ENCODE results near the gene NCKAP1. TPM values are rescaled to one million over a fixed set of nuclear protein-coding genes. Genes with fewer than 3 reads are reported as not detected.
"Not testable (repeated sequence)": the region's sequence is repeated elsewhere in the genome, so short reads cannot be mapped to it uniquely, and the experiment has no call there.

The NCKAP1 gene
- total and polyA plus RNA-seq, 12 donors: 26.8 to 134 (median 104) TPM

- no peak overlapping the region for H3K27ac ChIP-seq
- intact Hi-C loops (cut with DNase I): no loop called here
- no peak for DNase-seq
- 71 to 88% (median 82%) methylated on average over 2 of the region's 2 CpGs for WGBS, 4 donors
- no peak for TF ChIP-seq POLR2A (IDR thresholded peaks at IDR 0.05)
- TF ChIP-seq CTCF (IDR thresholded peaks at IDR 0.05): no peak
- no peak overlapping the region for H3K4me3 ChIP-seq
- H3K9me3 ChIP-seq (replicated peaks in 1 of 3): no peaks in the 10 kb centered on the region
- H3K4me1 ChIP-seq (replicated peaks in 1 of 2): no peaks in the 10 kb centered on the region
- H3K27me3 ChIP-seq: no peaks in the 10 kb centered on the region
- H3K36me3 ChIP-seq (replicated peaks in 1 of 2): no peaks in the 10 kb centered on the region
These were observed 154.8 kb downstream of the NCKAP1 start for GRCh38 chr2:182883451-182883850.

- H3K9me3 ChIP-seq (replicated peaks in 1 of 3); H3K27ac ChIP-seq; H3K4me3 ChIP-seq; intact Hi-C loops (cut with DNase I); H3K36me3 ChIP-seq (replicated peaks in 1 of 2); H3K27me3 ChIP-seq; H3K4me1 ChIP-seq (replicated peaks in 1 of 2); DNase-seq: not testable (repeated sequence)
- 83 to 100% (median 97%) methylated on average over 1 of the region's 1 CpG for WGBS, 4 donors
These were observed 158.2 kb downstream of the NCKAP1 start for GRCh38 chr2:182880100-182880499.

GRCh38 chr2:182876653-182877052, 161.6 kb downstream of the NCKAP1 start:
- H3K27me3 ChIP-seq; intact Hi-C loops (cut with DNase I); H3K4me1 ChIP-seq (replicated peaks in 1 of 2); DNase-seq; H3K4me3 ChIP-seq; H3K27ac ChIP-seq; H3K36me3 ChIP-seq (replicated peaks in 1 of 2); H3K9me3 ChIP-seq (replicated peaks in 1 of 3): not testable (repeated sequence)
- 85 to 100% (median 99%) methylated on average over 1 of the region's 1 CpG for WGBS, 4 donors

GRCh38 chr2:182870227-182870626, 168.0 kb downstream of the NCKAP1 start:
- peak in 1 of 7 donors; percentile 9 for DNase-seq
- Histone ChIP-seq H3K4me3 (no peak overlapping the region), H3K27me3 (no peaks in the 10 kb centered on the region), H3K27ac (no peak overlapping the region), H3K9me3 (replicated peaks in 1 of 3) (no peaks in the 10 kb centered on the region), H3K36me3 (replicated peaks in 1 of 2) (no peaks in the 10 kb centered on the region), H3K4me1 (replicated peaks in 1 of 2) (peaks cover 0 to 16% of the 10 kb centered on the region in 2 donors)
- peak in 1 of 6 experiments; percentile 8 for TF ChIP-seq CTCF (IDR thresholded peaks at IDR 0.05)
- no peak for TF ChIP-seq POLR2A (IDR thresholded peaks at IDR 0.05)
- intact Hi-C loops (cut with DNase I): no loop called here
- 0 to 17% (median 14%) methylated on average over 1 of the region's 1 CpG for WGBS, 4 donors

GRCh38 chr2:182868054-182868796, 170.0 kb downstream of the NCKAP1 start:
- 66 to 83% (median 77%) methylated on average over 6 of the region's 6 CpGs for WGBS, 4 donors
- Histone ChIP-seq H3K9me3 (replicated peaks in 1 of 3) (no peaks in the 10 kb centered on the region), H3K4me3 (no peak overlapping the region), H3K27ac (no peak overlapping the region), H3K36me3 (replicated peaks in 1 of 2) (no peaks in the 10 kb centered on the region), H3K27me3 (no peaks in the 10 kb centered on the region), H3K4me1 (replicated peaks in 1 of 2) (peaks cover 0 to 16% of the 10 kb centered on the region in 2 donors)
- intact Hi-C loops (cut with DNase I): no loop called here
- TF ChIP-seq POLR2A (IDR thresholded peaks at IDR 0.05) (no peak), CTCF (IDR thresholded peaks at IDR 0.05) (no peak)
- DNase-seq: no peak
